Measurements from ENCODE around the gene NR1H4. TPM values are rescaled to one million over a fixed set of nuclear protein-coding genes. Genes with fewer than 3 reads are reported as not detected.
"Not testable (repeated sequence)": the region's sequence is repeated elsewhere in the genome, so short reads cannot be mapped to it uniquely, and the experiment has no call there.

The NR1H4 gene
- total RNA-seq, 1 donor from 2014 or later: not detected

DNA sequence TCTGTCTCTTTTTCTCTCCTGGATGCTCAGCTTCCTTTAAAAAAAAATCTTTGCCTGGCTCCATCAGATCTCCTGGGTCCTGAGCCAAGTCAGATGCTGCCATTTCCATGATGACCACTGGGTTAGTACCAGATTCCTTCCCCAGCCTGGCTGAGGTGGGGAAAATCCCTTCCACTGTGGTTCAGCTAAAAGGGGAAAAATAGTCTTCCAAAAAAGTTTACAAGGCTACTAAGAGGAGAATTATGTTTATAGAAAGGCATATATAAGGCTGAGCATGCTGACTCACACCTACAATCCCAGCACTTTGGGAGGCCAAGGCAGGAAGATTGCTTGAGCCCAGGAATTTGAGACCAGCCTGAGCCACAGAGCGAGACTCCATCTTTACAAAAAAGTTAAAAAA lies 71.4 kb downstream of the NR1H4 start:
- no peak for TF ChIP-seq CTCF (IDR thresholded peaks at IDR 0.05)
- H3K4me1 Mint-ChIP-seq (ENCODE audit: unreplicated experiment): no peaks in the 10 kb centered on the region
- no peak overlapping the region for H3K27ac Mint-ChIP-seq (ENCODE audit: unreplicated experiment)
- H3K4me3 Mint-ChIP-seq (ENCODE audit: unreplicated experiment): no peak overlapping the region
- no peak for DNase-seq (ENCODE audit: extremely low spot score, unreplicated experiment)
- no peaks in the 10 kb centered on the region for H3K36me3 Mint-ChIP-seq (ENCODE audit: unreplicated experiment)
- peaks cover 21% of the 10 kb centered on the region for H3K27me3 Mint-ChIP-seq (ENCODE audit: unreplicated experiment)
- no peaks in the 10 kb centered on the region for H3K9me3 Mint-ChIP-seq (ENCODE audit: unreplicated experiment)

GRCh38 chr12:100553936-100554335 lies 80.3 kb downstream of the NR1H4 start:
- no peak overlapping the region for H3K27ac Mint-ChIP-seq (ENCODE audit: unreplicated experiment)
- peaks cover 15% of the 10 kb centered on the region for H3K27me3 Mint-ChIP-seq (ENCODE audit: unreplicated experiment)
- no peak for DNase-seq (ENCODE audit: extremely low spot score, unreplicated experiment)
- H3K36me3 Mint-ChIP-seq (ENCODE audit: unreplicated experiment): no peaks in the 10 kb centered on the region
- no peak overlapping the region for H3K4me3 Mint-ChIP-seq (ENCODE audit: unreplicated experiment)
- H3K9me3 Mint-ChIP-seq (ENCODE audit: unreplicated experiment): no peaks in the 10 kb centered on the region
- H3K4me1 Mint-ChIP-seq (ENCODE audit: unreplicated experiment): peaks cover 3% of the 10 kb centered on the region
- no peak for TF ChIP-seq CTCF (IDR thresholded peaks at IDR 0.05)

DNA sequence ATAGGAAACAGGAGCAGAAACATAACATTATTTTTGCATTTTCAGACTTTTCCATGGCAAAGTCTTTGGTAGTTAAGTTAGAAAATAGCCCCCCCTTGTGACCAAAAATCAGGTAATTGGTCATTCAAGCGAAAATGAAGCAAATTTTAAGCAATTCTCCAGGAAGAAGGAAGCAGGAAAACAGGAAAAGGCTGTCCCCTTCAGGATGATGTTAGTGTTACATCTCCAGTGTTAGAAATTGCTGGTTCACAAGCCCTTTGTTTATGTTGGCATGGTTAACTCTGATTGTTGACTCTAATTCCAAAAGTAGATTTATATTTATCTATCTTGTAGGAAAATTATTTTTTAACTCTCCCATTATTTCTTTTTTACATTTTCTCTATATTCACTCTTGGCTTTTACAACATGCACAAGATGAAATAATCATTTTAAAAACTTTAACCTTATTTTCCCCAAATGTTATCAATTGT lies 81.0 kb downstream of the NR1H4 start:
- Mint-ChIP-seq H3K9me3 (ENCODE audit: unreplicated experiment) (no peaks in the 10 kb centered on the region), H3K4me1 (ENCODE audit: unreplicated experiment) (peaks cover 3% of the 10 kb centered on the region), H3K36me3 (ENCODE audit: unreplicated experiment) (no peaks in the 10 kb centered on the region), H3K27ac (ENCODE audit: unreplicated experiment) (no peak overlapping the region), H3K4me3 (ENCODE audit: unreplicated experiment) (no peak overlapping the region), H3K27me3 (ENCODE audit: unreplicated experiment) (peaks cover 15% of the 10 kb centered on the region)
- no peak for DNase-seq (ENCODE audit: extremely low spot score, unreplicated experiment)
- peak; percentile 91 for TF ChIP-seq CTCF (IDR thresholded peaks at IDR 0.05)

DNA sequence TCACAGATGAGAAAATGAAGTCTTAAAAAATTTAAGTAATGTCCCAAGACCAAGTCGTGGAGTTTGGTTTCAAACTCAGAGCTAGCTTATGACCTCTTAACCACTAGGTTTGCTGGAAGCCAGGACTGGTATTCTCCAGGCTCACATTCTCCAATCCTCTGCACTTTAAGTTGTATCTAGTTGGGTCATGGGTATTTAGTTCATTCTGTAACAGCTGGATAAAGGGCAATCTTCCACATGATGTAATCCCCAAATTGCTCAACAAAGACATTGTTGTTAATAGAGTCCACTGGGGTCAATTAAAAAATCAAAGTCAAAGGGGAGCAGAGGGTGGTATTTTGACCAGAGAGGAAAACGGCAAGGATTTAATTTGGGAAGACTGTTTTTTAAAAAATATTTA lies 82.1 kb downstream of the NR1H4 start:
- no peak for TF ChIP-seq CTCF (IDR thresholded peaks at IDR 0.05)
- Mint-ChIP-seq H3K27ac (ENCODE audit: unreplicated experiment) (no peak overlapping the region), H3K27me3 (ENCODE audit: unreplicated experiment) (peaks cover 19% of the 10 kb centered on the region), H3K4me1 (ENCODE audit: unreplicated experiment) (peaks cover 3% of the 10 kb centered on the region), H3K36me3 (ENCODE audit: unreplicated experiment) (no peaks in the 10 kb centered on the region), H3K9me3 (ENCODE audit: unreplicated experiment) (no peaks in the 10 kb centered on the region), H3K4me3 (ENCODE audit: unreplicated experiment) (no peak overlapping the region)
- no peak for DNase-seq (ENCODE audit: extremely low spot score, unreplicated experiment)

DNA sequence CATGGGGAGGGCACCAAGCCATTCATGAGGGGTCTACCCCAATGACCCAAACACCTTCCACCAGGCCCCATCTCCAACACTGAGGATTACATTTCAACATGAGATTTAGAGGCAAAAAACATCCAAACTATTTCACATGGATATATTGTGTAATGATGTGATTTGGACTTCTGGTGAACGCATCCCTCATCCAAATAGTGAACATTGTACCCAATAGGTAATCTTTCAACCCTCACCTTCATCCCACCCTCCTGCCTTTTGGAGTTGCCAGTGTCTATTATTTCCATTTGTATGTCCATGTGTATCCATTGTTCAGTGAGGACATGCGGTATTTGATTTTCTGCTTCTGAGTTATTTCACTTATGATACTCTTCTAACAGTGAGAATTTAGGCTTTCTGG lies 83.7 kb downstream of the NR1H4 start:
- Mint-ChIP-seq H3K36me3 (ENCODE audit: unreplicated experiment) (no peaks in the 10 kb centered on the region), H3K4me3 (ENCODE audit: unreplicated experiment) (no peak overlapping the region)
- TF ChIP-seq CTCF (IDR thresholded peaks at IDR 0.05): no peak

DNA sequence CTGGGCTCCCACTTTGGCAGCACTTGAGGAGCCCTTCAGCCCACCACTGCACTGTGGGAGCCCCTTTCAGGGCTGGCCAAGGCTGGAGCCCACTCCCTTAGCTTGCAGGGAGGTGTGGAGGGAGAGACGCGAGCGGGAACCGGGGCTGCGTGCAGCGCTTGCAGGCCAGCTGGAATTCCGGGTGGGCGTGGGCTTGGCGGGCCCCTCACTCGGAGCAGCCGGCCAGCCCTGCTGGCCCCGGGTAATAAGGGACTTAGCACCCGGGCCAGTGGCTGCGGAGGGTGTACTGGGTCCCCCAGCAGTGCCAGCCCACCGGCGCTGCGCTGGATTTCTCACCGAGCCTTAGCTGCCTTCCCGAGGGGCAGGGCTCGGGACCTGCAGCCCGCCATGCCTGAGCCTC lies 85.6 kb downstream of the NR1H4 start:
- H3K4me1 Mint-ChIP-seq (ENCODE audit: unreplicated experiment); DNase-seq (ENCODE audit: extremely low spot score, unreplicated experiment); H3K36me3 Mint-ChIP-seq (ENCODE audit: unreplicated experiment); H3K4me3 Mint-ChIP-seq (ENCODE audit: unreplicated experiment); H3K9me3 Mint-ChIP-seq (ENCODE audit: unreplicated experiment); H3K27ac Mint-ChIP-seq (ENCODE audit: unreplicated experiment): not testable (repeated sequence)
- peaks cover 40% of the 10 kb centered on the region for H3K27me3 Mint-ChIP-seq (ENCODE audit: unreplicated experiment)

More for the DNA sequence above, 83.7 kb downstream of the NR1H4 start:
- no peak overlapping the region for H3K27ac Mint-ChIP-seq (ENCODE audit: unreplicated experiment)
- H3K27me3 Mint-ChIP-seq (ENCODE audit: unreplicated experiment): peaks cover 25% of the 10 kb centered on the region
- DNase-seq (ENCODE audit: extremely low spot score, unreplicated experiment): no peak
- no peaks in the 10 kb centered on the region for H3K9me3 Mint-ChIP-seq (ENCODE audit: unreplicated experiment)
- peaks cover 3% of the 10 kb centered on the region for H3K4me1 Mint-ChIP-seq (ENCODE audit: unreplicated experiment)

Data from osteocyte (in vitro differentiated cells).